ENCODE measurements around the gene L3HYPDH. TPM values are rescaled to one million over a fixed set of nuclear protein-coding genes. Genes with fewer than 3 reads are reported as not detected.

Gene L3HYPDH
- polyA plus RNA-seq, 3 donors: 3.9 to 30.7 (median 5.3) TPM

DNA sequence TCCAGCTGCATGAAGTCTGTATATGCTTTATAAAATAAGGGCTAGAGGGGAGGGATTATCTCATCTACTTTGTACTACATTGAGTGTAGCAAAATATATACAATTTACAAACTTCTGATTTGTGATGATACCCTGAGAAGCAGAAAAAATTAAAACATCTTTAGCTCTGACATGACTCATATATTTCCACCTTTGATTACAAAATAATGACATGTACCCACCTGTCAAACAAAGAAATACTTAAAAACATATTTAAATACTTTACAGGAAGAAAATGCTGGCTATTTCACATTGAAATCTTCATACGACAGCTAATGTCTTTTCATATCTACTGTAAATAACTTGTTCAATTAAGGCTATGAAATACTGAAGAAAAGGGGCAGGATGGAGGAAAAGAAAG lies 22.3 kb downstream of the L3HYPDH start:
- H3K4me1 Mint-ChIP-seq: peaks cover 12% of the 10 kb centered on the region
- TF ChIP-seq, protein P1, sequence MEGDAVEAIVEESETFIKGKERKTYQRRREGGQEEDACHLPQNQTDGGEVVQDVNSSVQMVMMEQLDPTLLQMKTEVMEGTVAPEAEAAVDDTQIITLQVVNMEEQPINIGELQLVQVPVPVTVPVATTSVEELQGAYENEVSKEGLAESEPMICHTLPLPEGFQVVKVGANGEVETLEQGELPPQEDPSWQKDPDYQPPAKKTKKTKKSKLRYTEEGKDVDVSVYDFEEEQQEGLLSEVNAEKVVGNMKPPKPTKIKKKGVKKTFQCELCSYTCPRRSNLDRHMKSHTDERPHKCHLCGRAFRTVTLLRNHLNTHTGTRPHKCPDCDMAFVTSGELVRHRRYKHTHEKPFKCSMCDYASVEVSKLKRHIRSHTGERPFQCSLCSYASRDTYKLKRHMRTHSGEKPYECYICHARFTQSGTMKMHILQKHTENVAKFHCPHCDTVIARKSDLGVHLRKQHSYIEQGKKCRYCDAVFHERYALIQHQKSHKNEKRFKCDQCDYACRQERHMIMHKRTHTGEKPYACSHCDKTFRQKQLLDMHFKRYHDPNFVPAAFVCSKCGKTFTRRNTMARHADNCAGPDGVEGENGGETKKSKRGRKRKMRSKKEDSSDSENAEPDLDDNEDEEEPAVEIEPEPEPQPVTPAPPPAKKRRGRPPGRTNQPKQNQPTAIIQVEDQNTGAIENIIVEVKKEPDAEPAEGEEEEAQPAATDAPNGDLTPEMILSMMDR (IDR thresholded peaks at IDR 0.05): no peak
- Histone ChIP-seq H3K4me1 (ENCODE audit: control insufficient read depth in 1 of 2, insufficient read depth in 2 of 2, low read length in 2 of 2) (peaks cover 10 to 20% of the 10 kb centered on the region in 2 donors), H3K27me3 (ENCODE audit: control insufficient read depth in 2 of 2, insufficient read depth in 2 of 2, low read length in 2 of 2) (peaks cover 29 to 32% of the 10 kb centered on the region in 2 donors), H2AFZ (ENCODE audit: insufficient read depth, low read depth, low read length, poor library complexity, severe bottlenecking) (no peak overlapping the region), H3K4me3 (replicated peaks in 1 of 3; ENCODE audit: low read depth in 2 of 3, low read length in 3 of 3) (no peak overlapping the region), H3K9me3 (replicated peaks in 1 of 2; ENCODE audit: control insufficient read depth in 1 of 2, insufficient read depth in 1 of 2, low read length in 2 of 2) (peaks cover 0 to 11% of the 10 kb centered on the region in 2 donors), H4K20me1 (ENCODE audit: insufficient read depth, low read length) (no peaks in the 10 kb centered on the region), H3K9ac (ENCODE audit: insufficient read depth, low read length, poor library complexity, severe bottlenecking) (no peak overlapping the region), H3K27ac (ENCODE audit: low read depth in 1 of 2, low read length in 2 of 2) (no peak overlapping the region), H3K79me2 (ENCODE audit: insufficient read depth, low read length) (no peaks in the 10 kb centered on the region), H3K4me2 (replicated peaks; ENCODE audit: extremely low read depth, low read length, poor library complexity, severe bottlenecking) (no peak overlapping the region), H3K36me3 (replicated peaks in 1 of 2; ENCODE audit: control insufficient read depth in 1 of 2, insufficient read depth in 2 of 2, low read length in 2 of 2) (no peaks in the 10 kb centered on the region)
- peaks cover 27 to 32% (median 28%) of the 10 kb centered on the region in 3 donors for H3K27me3 Mint-ChIP-seq (ENCODE audit: low read depth in 3 of 3)
- intact Hi-C loops (cut with micrococcal nuclease): no loop called here
- H3K36me3 Mint-ChIP-seq: peaks cover 28 to 34% of the 10 kb centered on the region in 2 donors
- no peak for DNase-seq
- H3K4me3 Mint-ChIP-seq: no peak overlapping the region
- peaks cover 0 to 12% (median 5%) of the 10 kb centered on the region in 7 donors for H3K9me3 Mint-ChIP-seq
- WGBS (ENCODE audit: insufficient coverage): no CpG with 5 or more reads among the region's 1 CpG
- H3K27ac Mint-ChIP-seq: no peak overlapping the region

DNA sequence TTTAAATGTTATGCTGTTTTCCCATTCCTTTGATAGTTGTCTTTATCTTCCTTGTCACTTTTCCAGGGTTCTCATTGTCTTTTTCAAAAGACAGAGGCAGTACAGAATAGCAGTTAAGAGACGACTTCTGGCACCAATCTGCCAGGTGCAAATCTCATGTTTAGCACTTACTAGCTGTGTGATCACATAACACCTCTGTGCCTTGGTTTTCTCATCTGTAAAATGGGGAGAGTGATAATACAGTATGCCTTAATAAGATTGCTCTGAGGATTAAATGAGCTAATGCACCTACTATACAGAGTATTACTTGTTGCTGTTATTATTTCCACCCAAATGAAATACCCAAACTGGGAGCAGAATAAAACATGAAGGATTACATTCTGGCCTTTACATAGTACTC lies 23.8 kb downstream of the L3HYPDH start:
- Histone ChIP-seq H3K9ac (ENCODE audit: insufficient read depth, low read length, poor library complexity, severe bottlenecking) (no peak overlapping the region), H3K4me1 (ENCODE audit: control insufficient read depth in 1 of 2, insufficient read depth in 2 of 2, low read length in 2 of 2) (peaks cover 9 to 18% of the 10 kb centered on the region in 2 donors), H4K20me1 (ENCODE audit: insufficient read depth, low read length) (no peaks in the 10 kb centered on the region), H3K9me3 (replicated peaks in 1 of 2; ENCODE audit: control insufficient read depth in 1 of 2, insufficient read depth in 1 of 2, low read length in 2 of 2) (peaks cover 0 to 10% of the 10 kb centered on the region in 2 donors), H3K4me3 (replicated peaks in 1 of 3; ENCODE audit: low read depth in 2 of 3, low read length in 3 of 3) (no peak overlapping the region), H3K4me2 (replicated peaks; ENCODE audit: extremely low read depth, low read length, poor library complexity, severe bottlenecking) (no peak overlapping the region), H3K79me2 (ENCODE audit: insufficient read depth, low read length) (no peaks in the 10 kb centered on the region), H3K27ac (ENCODE audit: low read depth in 1 of 2, low read length in 2 of 2) (no peak overlapping the region), H3K27me3 (ENCODE audit: control insufficient read depth in 2 of 2, insufficient read depth in 2 of 2, low read length in 2 of 2) (peaks cover 19 to 20% of the 10 kb centered on the region in 2 donors), H3K36me3 (replicated peaks in 1 of 2; ENCODE audit: control insufficient read depth in 1 of 2, insufficient read depth in 2 of 2, low read length in 2 of 2) (no peaks in the 10 kb centered on the region), H2AFZ (ENCODE audit: insufficient read depth, low read depth, low read length, poor library complexity, severe bottlenecking) (no peak overlapping the region)
- H3K9me3 Mint-ChIP-seq: peaks cover 0 to 11% (median 5%) of the 10 kb centered on the region in 7 donors
- no peak for DNase-seq
- peaks cover 22 to 28% of the 10 kb centered on the region in 2 donors for H3K36me3 Mint-ChIP-seq
- H3K4me1 Mint-ChIP-seq: peaks cover 10% of the 10 kb centered on the region
- H3K27ac Mint-ChIP-seq: no peak overlapping the region
- H3K27me3 Mint-ChIP-seq (ENCODE audit: low read depth in 3 of 3): peaks cover 18 to 23% (median 19%) of the 10 kb centered on the region in 3 donors
- no CpG with 5 or more reads among the region's 1 CpG for WGBS (ENCODE audit: insufficient coverage)
- H3K4me3 Mint-ChIP-seq: no peak overlapping the region
- intact Hi-C loops (cut with micrococcal nuclease): no loop called here
- TF ChIP-seq, protein P1 (IDR thresholded peaks at IDR 0.05): no peak

Data from CD14-positive monocyte (primary cell).